Measurements from ENCODE around the gene PLIN1. TPM values are rescaled to one million over a fixed set of nuclear protein-coding genes. Genes with fewer than 3 reads are reported as not detected.

The PLIN1 gene
- total and polyA plus RNA-seq, 9 of the 15 experiments (the other 6 are each of a cell fraction or from before 2014, with no cell fraction given): not detected

DNA sequence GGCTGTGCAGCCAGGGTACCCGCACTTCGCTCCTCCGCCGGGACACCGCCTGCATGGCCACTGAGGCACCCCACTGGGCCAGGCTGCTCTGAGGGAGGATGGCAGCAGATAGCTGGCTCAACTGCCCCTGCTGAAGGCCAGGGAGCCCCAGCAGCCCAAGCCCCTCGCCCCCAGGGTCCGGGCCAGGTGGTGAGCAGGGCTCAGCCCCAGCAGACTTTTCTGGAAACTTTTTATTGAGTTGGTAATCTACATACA lies 11.5 kb downstream of the PLIN1 start:
- Histone ChIP-seq H3K4me2 (ENCODE audit: insufficient read depth, low read length) (no peak overlapping the region), H3K4me1 (replicated peaks in 1 of 2; ENCODE audit: control insufficient read depth in 2 of 2, insufficient read depth in 2 of 2, low read length in 2 of 2) (peaks cover 0 to 20% of the 10 kb centered on the region in 2 experiments; a peak in 3 of 5 replicates), H4K20me1 (replicated peaks; ENCODE audit: control insufficient read depth, insufficient read depth, low read length) (no peaks in the 10 kb centered on the region), H3K36me3 (ENCODE audit: control insufficient read depth, insufficient read depth, low read length) (no peaks in the 10 kb centered on the region), H3K9me1 (ENCODE audit: control insufficient read depth, insufficient read depth, low read length) (no peaks in the 10 kb centered on the region), H3K9me3 (replicated peaks; ENCODE audit: control insufficient read depth, insufficient read depth, low read depth, low read length) (no peaks in the 10 kb centered on the region), H2AFZ (ENCODE audit: low read depth, low read length) (no peak overlapping the region), H3K27ac (ENCODE audit: extremely low read depth, low read depth, low read length) (no peak overlapping the region), H3K27me3 (ENCODE audit: control insufficient read depth in 2 of 2, insufficient read depth in 2 of 2, low read length in 2 of 2) (peaks cover 16 to 81% of the 10 kb centered on the region in 2 experiments), H3K79me2 (ENCODE audit: control insufficient read depth, insufficient read depth, low read length) (no peaks in the 10 kb centered on the region), H3K4me3 (no peak overlapping the region), H3K9ac (ENCODE audit: insufficient read depth in 1 of 2, low read depth in 2 of 2, low read length in 2 of 2) (no peak overlapping the region)
- ChIA-PET CTCF (ENCODE audit: low intra/inter-chr PET ratio) (no interaction called here), POLR2A (no interaction called here)
- DNase-seq (ENCODE audit: extremely low read depth in 1 of 4, low spot score in 3 of 4): no peak
- FAIRE-seq: no peak
- intact Hi-C loops (cut with micrococcal nuclease): no loop called here
- WGBS (ENCODE audit: insufficient coverage, low coverage, missing lambda C conversion rate): 4% methylated on average over 7 of the region's 7 CpGs
- no peak for ATAC-seq
- in situ Hi-C loops (cut with MboI): no loop called here
- TF ChIP-seq, protein P1, sequence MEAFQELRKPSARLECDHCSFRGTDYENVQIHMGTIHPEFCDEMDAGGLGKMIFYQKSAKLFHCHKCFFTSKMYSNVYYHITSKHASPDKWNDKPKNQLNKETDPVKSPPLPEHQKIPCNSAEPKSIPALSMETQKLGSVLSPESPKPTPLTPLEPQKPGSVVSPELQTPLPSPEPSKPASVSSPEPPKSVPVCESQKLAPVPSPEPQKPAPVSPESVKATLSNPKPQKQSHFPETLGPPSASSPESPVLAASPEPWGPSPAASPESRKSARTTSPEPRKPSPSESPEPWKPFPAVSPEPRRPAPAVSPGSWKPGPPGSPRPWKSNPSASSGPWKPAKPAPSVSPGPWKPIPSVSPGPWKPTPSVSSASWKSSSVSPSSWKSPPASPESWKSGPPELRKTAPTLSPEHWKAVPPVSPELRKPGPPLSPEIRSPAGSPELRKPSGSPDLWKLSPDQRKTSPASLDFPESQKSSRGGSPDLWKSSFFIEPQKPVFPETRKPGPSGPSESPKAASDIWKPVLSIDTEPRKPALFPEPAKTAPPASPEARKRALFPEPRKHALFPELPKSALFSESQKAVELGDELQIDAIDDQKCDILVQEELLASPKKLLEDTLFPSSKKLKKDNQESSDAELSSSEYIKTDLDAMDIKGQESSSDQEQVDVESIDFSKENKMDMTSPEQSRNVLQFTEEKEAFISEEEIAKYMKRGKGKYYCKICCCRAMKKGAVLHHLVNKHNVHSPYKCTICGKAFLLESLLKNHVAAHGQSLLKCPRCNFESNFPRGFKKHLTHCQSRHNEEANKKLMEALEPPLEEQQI (IDR thresholded peaks at IDR 0.05): no peak
- TF ChIP-seq HOXB6 (CRISPR knock-in tag; IDR thresholded peaks at IDR 0.05; ENCODE audit: borderline replicate concordance) (no peak), CC2D1A (IDR thresholded peaks at IDR 0.05) (no peak), ZZZ3 (IDR thresholded peaks at IDR 0.05) (no peak), KDM4B (IDR thresholded peaks at IDR 0.05; ENCODE audit: borderline replicate concordance in 2 of 2, low read depth in 1 of 2) (no peak), KDM1A (IDR thresholded peaks at IDR 0.05) (no peak), TRIM28 (IDR thresholded peaks at IDR 0.05) (no peak), HIVEP1 (CRISPR knock-in tag; IDR thresholded peaks at IDR 0.05) (no peak), RBFOX2 (IDR thresholded peaks at IDR 0.05; ENCODE audit: low read depth, low read length) (no peak), SIN3B (IDR thresholded peaks at IDR 0.05; ENCODE audit: low read depth) (no peak), RHOXF2B (CRISPR knock-in tag; conservative IDR thresholded peaks at IDR 0.05) (no peak), MAFG (tag; conservative IDR thresholded peaks at IDR 0.05) (no peak), L3MBTL2 (IDR thresholded peaks at IDR 0.05) (no peak), ZNF644 (tag; IDR thresholded peaks at IDR 0.05; ENCODE audit: low read depth) (no peak)
- TF ChIP-seq, protein P2, sequence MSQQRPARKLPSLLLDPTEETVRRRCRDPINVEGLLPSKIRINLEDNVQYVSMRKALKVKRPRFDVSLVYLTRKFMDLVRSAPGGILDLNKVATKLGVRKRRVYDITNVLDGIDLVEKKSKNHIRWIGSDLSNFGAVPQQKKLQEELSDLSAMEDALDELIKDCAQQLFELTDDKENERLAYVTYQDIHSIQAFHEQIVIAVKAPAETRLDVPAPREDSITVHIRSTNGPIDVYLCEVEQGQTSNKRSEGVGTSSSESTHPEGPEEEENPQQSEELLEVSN (IDR thresholded peaks at IDR 0.05; ENCODE audit: borderline replicate concordance in 1 of 2, extremely low read depth in 1 of 2, insufficient read depth in 1 of 2, insufficient read length in 1 of 2, low read depth in 1 of 2, low read length in 1 of 2, poor library complexity in 1 of 2, severe bottlenecking in 1 of 2): no peak
- TF ChIP-seq, protein P3, sequence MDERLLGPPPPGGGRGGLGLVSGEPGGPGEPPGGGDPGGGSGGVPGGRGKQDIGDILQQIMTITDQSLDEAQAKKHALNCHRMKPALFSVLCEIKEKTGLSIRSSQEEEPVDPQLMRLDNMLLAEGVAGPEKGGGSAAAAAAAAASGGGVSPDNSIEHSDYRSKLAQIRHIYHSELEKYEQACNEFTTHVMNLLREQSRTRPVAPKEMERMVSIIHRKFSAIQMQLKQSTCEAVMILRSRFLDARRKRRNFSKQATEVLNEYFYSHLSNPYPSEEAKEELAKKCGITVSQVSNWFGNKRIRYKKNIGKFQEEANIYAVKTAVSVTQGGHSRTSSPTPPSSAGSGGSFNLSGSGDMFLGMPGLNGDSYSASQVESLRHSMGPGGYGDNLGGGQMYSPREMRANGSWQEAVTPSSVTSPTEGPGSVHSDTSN (CRISPR knock-in tag; IDR thresholded peaks at IDR 0.05; ENCODE audit: low read depth): no peak
- TF ChIP-seq, protein P3 (tag; conservative IDR thresholded peaks at IDR 0.05; ENCODE audit: low read depth): no peak
- no TSS peak for BruUV-seq (replicated peaks)
